ENCODE measurements around the gene RGP1.

RGP1 gene

GRCh38 chr9:35793461-35793860 lies 44.4 kb downstream of the RGP1 start:
- ATAC-seq (ENCODE audit: low read depth) = no peak
- Histone ChIP-seq H3K4me3 (ENCODE audit: severe bottlenecking) (no peak overlapping the region), H3K9me3 (ENCODE audit: severe bottlenecking) (no peaks in the 10 kb centered on the region), H3K36me3 (ENCODE audit: low read depth) (no peaks in the 10 kb centered on the region), H3K27me3 (ENCODE audit: insufficient read depth, poor library complexity, severe bottlenecking) (no peaks in the 10 kb centered on the region), H3K27ac (ENCODE audit: poor library complexity, severe bottlenecking) (no peak overlapping the region), H3K4me1 (ENCODE audit: insufficient read depth, poor library complexity, severe bottlenecking) (peaks cover 8% of the 10 kb centered on the region)
- no peak for TF ChIP-seq CTCF (IDR thresholded peaks at IDR 0.05; ENCODE audit: poor library complexity, severe bottlenecking)
- DNase-seq (ENCODE audit: low spot score) = no peak

GRCh38 chr9:35795695-35796094 lies 46.6 kb downstream of the RGP1 start:
- Histone ChIP-seq H3K36me3 (ENCODE audit: low read depth) (no peaks in the 10 kb centered on the region), H3K4me3 (ENCODE audit: severe bottlenecking) (no peak overlapping the region), H3K27me3 (ENCODE audit: insufficient read depth, poor library complexity, severe bottlenecking) (no peaks in the 10 kb centered on the region), H3K9me3 (ENCODE audit: severe bottlenecking) (no peaks in the 10 kb centered on the region), H3K27ac (ENCODE audit: poor library complexity, severe bottlenecking) (peak overlapping the region; percentile 29), H3K4me1 (ENCODE audit: insufficient read depth, poor library complexity, severe bottlenecking) (peaks cover 12% of the 10 kb centered on the region)
- peak; percentile 71 for ATAC-seq (ENCODE audit: low read depth)
- DNase-seq (ENCODE audit: low spot score) = no peak
- no peak for TF ChIP-seq CTCF (IDR thresholded peaks at IDR 0.05; ENCODE audit: poor library complexity, severe bottlenecking)

- Histone ChIP-seq H3K4me1 (ENCODE audit: insufficient read depth, poor library complexity, severe bottlenecking) (peaks cover 12% of the 10 kb centered on the region), H3K36me3 (ENCODE audit: low read depth) (no peaks in the 10 kb centered on the region)
- TF ChIP-seq CTCF (IDR thresholded peaks at IDR 0.05; ENCODE audit: poor library complexity, severe bottlenecking) = no peak
Observed at GRCh38 chr9:35797311-35798109, 48.4 kb downstream of the RGP1 start.

GRCh38 chr9:35798658-35799374 lies 49.7 kb downstream of the RGP1 start:
- Histone ChIP-seq H3K9me3 (ENCODE audit: severe bottlenecking) (no peaks in the 10 kb centered on the region), H3K27me3 (ENCODE audit: insufficient read depth, poor library complexity, severe bottlenecking) (no peaks in the 10 kb centered on the region), H3K36me3 (ENCODE audit: low read depth) (no peaks in the 10 kb centered on the region), H3K4me3 (ENCODE audit: severe bottlenecking) (no peak overlapping the region), H3K27ac (ENCODE audit: poor library complexity, severe bottlenecking) (peak overlapping the region; percentile 47), H3K4me1 (ENCODE audit: insufficient read depth, poor library complexity, severe bottlenecking) (peaks cover 12% of the 10 kb centered on the region)
- ATAC-seq (ENCODE audit: low read depth) (peak; percentile 83), DNase-seq (ENCODE audit: low spot score) (peak; percentile 6)
- TF ChIP-seq CTCF (IDR thresholded peaks at IDR 0.05; ENCODE audit: poor library complexity, severe bottlenecking) = no peak

More at GRCh38 chr9:35797311-35798109, 48.4 kb downstream of the RGP1 start:
- no peaks in the 10 kb centered on the region for H3K27me3 ChIP-seq (ENCODE audit: insufficient read depth, poor library complexity, severe bottlenecking)
- peak overlapping the region; percentile 47 for H3K27ac ChIP-seq (ENCODE audit: poor library complexity, severe bottlenecking)
- no peak overlapping the region for H3K4me3 ChIP-seq (ENCODE audit: severe bottlenecking)
- no peak for ATAC-seq (ENCODE audit: low read depth)
- DNase-seq (ENCODE audit: low spot score) = no peak
- no peaks in the 10 kb centered on the region for H3K9me3 ChIP-seq (ENCODE audit: severe bottlenecking)
